Kidney (tissue), 14 donors: ENCODE measurements around the gene TBPL2. TPM values are rescaled to one million over a fixed set of nuclear protein-coding genes. Genes with fewer than 3 reads are reported as not detected.

ENCODE experiments used
- DNase-seq, 5 donors: peaks; one replicate each; pipeline ENCODE4 v3.0.0-alpha.2; 2013 to 2020
- FAIRE-seq: peaks from 2 replicates; lab custom pipeline; 2012; peaks lifted over from hg19 to GRCh38; lab: Jason Lieb, UNC
- H3K27ac ChIP-seq, 2 donors: one replicate each; pipeline ENCODE4 v1.7.0; 2013; ENCODE audit warnings: low read depth in 2 of 2, low read length in 2 of 2, inconsistent platforms in 1 of 2
- H3K27me3 ChIP-seq: one replicate; pipeline ENCODE4 v1.7.1; 2013; ENCODE audit warnings: low read length, inconsistent platforms; ENCODE audit not compliant: control insufficient read depth, insufficient read depth
- H3K36me3 ChIP-seq, 3 donors: one replicate each; pipeline versions ENCODE4 v1.7.0 to v1.7.1; 2013; ENCODE audit warnings: low read length in 3 of 3, control low read depth in 1 of 3, inconsistent platforms in 1 of 3; ENCODE audit not compliant: insufficient read depth in 3 of 3, control insufficient read depth in 2 of 3
- H3K4me1 ChIP-seq, 3 donors: one replicate each; pipeline versions ENCODE4 v1.7.0 to v1.7.1; 2013; ENCODE audit warnings: low read length in 3 of 3, inconsistent platforms in 1 of 3, low read depth in 1 of 3; ENCODE audit not compliant: control insufficient read depth in 2 of 3, insufficient read depth in 2 of 3
- H3K4me3 ChIP-seq, 3 donors: one replicate each; pipeline versions ENCODE4 v1.7.0 to v1.8.1; 2013; ENCODE audit warnings: low read length in 3 of 3, control low read depth in 1 of 3, inconsistent platforms in 1 of 3
- H3K9ac ChIP-seq, 3 donors: one replicate each; pipeline versions ENCODE4 v1.7.0 to v1.7.1; 2013; ENCODE audit warnings: low read length in 3 of 3, control low read depth in 1 of 3, inconsistent platforms in 1 of 3
- H3K9me3 ChIP-seq, 3 donors: one replicate each; pipeline versions ENCODE4 v1.7.0 to v1.7.1; 2013; ENCODE audit warnings: low read length in 3 of 3, control low read depth in 1 of 3, inconsistent platforms in 1 of 3; ENCODE audit not compliant: control insufficient read depth in 2 of 3, insufficient read depth in 1 of 3
- intact Hi-C: fragments of 100-400 bp; cut with DNase I; formaldehyde crosslinking; loops from one replicate; pipeline ENCODE4 v1.11.1; 2022
- polyA plus RNA-seq: library from polyadenylated mRNA; stranded (reverse); fragments of 350-450 nt; fragmentation: Illumina TruSeq; extraction: RNeasy Lipid Tissue Mini Kit (QIAGEN cat#74804); gene quantifications from one replicate; pipeline ENCODE4 v1.2.3, GENCODE V29; 2014; ENCODE audit warnings: low read depth, low replicate concordance; ENCODE audit not compliant: insufficient read depth
- total RNA-seq: library from RNA; stranded (reverse); fragmentation: NEBNext Ultra II Directional; extraction: Animal tissue kit (Norgen Biotek cat#: 25700); gene quantifications from one replicate; pipeline ENCODE4 v1.2.1, GENCODE V29; 2021
- TF ChIP-seq, protein P1 (sequence below): IDR thresholded peaks from 3 replicates; pipeline ENCODE4 v1.5.1; 2012; ENCODE audit warnings: mild to moderate bottlenecking, moderate library complexity, borderline replicate concordance; ENCODE audit not compliant: insufficient read depth; ENCODE audit errors: extremely low read depth
- donor health status: control.
- donor health status: control.
- donor health status: control.
- donor health status: control.
- donor health status: control.
- donor health status: DM: yes; HTN: yes; CAD: no.
- donor health status: Normal renal cell carcinoma (clear cell type).

TBPL2 gene
- total and polyA plus RNA-seq, 2 donors from 2014 or later = not detected

DNA sequence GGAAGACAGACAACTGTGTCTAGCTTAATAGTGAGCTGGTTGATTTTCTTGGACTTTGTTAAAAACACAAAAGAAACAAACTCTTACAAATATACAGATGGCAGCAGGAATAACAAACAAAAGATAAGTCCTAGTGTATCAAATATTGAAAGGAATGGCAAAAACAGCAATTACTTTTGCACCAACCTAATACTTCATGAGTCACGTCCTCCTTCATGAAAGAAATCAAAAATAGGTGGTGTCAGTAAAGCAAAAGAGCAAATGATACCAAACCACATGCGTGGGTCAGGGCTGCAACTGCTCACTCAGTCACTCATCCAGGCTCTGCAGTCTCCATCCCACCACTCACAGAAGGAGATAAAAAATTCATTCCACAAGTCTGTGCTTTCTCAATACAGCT, 40.6 kb downstream of the TBPL2 start:
- Histone ChIP-seq H3K9ac (no peak overlapping the region), H3K36me3 (peaks cover 0 to 10% (median 0%) of the 10 kb centered on the region in 3 donors), H3K4me1 (peaks cover 0 to 2% (median 0%) of the 10 kb centered on the region in 3 donors), H3K4me3 (no peak overlapping the region), H3K27me3 (no peaks in the 10 kb centered on the region), H3K27ac (no peak overlapping the region), H3K9me3 (no peaks in the 10 kb centered on the region)
- DNase-seq = no peak
- TF ChIP-seq, protein P1, sequence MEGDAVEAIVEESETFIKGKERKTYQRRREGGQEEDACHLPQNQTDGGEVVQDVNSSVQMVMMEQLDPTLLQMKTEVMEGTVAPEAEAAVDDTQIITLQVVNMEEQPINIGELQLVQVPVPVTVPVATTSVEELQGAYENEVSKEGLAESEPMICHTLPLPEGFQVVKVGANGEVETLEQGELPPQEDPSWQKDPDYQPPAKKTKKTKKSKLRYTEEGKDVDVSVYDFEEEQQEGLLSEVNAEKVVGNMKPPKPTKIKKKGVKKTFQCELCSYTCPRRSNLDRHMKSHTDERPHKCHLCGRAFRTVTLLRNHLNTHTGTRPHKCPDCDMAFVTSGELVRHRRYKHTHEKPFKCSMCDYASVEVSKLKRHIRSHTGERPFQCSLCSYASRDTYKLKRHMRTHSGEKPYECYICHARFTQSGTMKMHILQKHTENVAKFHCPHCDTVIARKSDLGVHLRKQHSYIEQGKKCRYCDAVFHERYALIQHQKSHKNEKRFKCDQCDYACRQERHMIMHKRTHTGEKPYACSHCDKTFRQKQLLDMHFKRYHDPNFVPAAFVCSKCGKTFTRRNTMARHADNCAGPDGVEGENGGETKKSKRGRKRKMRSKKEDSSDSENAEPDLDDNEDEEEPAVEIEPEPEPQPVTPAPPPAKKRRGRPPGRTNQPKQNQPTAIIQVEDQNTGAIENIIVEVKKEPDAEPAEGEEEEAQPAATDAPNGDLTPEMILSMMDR = no peak
- FAIRE-seq = no peak
- intact Hi-C loops = no loop called here

DNA sequence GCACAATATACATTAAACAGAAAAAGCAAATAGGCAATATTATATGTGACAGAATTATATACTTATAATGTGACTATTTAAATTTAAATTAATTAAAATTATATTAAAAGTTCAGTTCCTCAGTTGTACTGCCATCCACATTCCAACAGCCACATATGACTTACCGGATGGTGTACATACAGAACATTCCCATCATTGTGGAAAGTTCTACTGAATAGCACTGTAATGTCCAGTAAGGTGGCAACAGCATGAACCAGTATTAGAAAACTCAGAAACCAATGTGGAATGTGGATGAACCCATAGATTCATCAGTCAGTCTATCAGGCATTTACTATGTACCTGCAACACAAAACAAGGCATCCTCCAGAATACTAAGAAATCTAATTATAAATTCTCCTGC, 41.2 kb downstream of the TBPL2 start:
- H3K4me3 ChIP-seq = no peak overlapping the region
- FAIRE-seq (no peak), DNase-seq (no peak)
- H3K9ac ChIP-seq = no peak overlapping the region
- peaks cover 0 to 16% (median 0%) of the 10 kb centered on the region in 3 donors for H3K36me3 ChIP-seq
- H3K27ac ChIP-seq = no peak overlapping the region
- peaks cover 0 to 2% (median 0%) of the 10 kb centered on the region in 3 donors for H3K4me1 ChIP-seq
- H3K9me3 ChIP-seq = no peaks in the 10 kb centered on the region
- no peaks in the 10 kb centered on the region for H3K27me3 ChIP-seq
- TF ChIP-seq, protein P1 = no peak
- intact Hi-C loops = no loop called here

DNA sequence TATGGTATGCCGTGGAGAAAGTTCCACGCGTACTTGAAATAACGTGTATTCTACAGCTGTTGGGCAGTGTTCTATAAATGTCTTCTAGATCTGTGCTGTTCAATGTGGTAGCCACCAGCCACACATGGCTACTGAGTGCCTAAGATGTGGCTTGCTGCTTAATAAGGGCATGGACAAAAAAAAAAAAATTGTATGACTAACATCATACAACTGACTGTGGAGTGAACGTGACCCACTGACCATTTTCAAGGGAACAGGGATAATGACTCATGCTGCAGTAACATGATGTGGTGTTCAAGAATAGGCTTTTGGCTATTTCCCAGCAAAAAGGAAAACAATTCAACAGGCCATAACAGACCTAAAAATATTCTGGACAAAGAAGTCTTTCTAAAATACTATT, 41.7 kb downstream of the TBPL2 start:
- H3K4me1 ChIP-seq = peaks cover 0 to 2% (median 0%) of the 10 kb centered on the region in 3 donors
- H3K27ac ChIP-seq = no peak overlapping the region
- TF ChIP-seq, protein P1 = no peak
- H3K27me3 ChIP-seq = no peaks in the 10 kb centered on the region
- intact Hi-C loops = no loop called here
- DNase-seq = no peak
- no peak overlapping the region for H3K4me3 ChIP-seq
- H3K9me3 ChIP-seq = no peaks in the 10 kb centered on the region
- H3K36me3 ChIP-seq = peaks cover 0 to 17% (median 0%) of the 10 kb centered on the region in 3 donors
- no peak overlapping the region for H3K9ac ChIP-seq
- FAIRE-seq = peak; percentile 21

DNA sequence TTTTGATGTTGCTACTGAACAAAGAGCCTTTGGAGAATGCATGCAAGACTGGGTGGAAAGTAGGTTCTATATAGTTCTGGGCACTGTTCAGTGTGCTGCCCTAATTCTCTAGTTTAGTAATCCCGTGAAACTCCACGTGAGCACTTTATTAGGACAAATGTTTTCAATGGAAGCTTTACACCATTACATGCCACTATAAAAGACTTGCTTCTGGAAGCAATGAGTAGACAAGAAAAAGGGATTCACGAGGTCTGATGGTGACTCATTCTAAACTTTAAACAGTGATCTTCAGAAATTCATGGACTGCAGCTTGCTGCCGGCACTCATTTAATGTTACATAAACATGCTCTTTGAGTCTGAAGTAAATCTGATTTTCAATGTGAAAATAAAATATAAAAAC, 51.1 kb downstream of the TBPL2 start:
- Histone ChIP-seq H3K9ac (no peak overlapping the region), H3K4me3 (no peak overlapping the region), H3K27ac (no peak overlapping the region), H3K36me3 (peaks cover 0 to 24% (median 5%) of the 10 kb centered on the region in 3 donors), H3K27me3 (no peaks in the 10 kb centered on the region), H3K4me1 (no peaks in the 10 kb centered on the region), H3K9me3 (no peaks in the 10 kb centered on the region)
- TF ChIP-seq, protein P1 = no peak
- DNase-seq = no peak
- intact Hi-C loops = no loop called here
- no peak for FAIRE-seq
